Smooth muscle cell (in vitro differentiated cells): ENCODE results near the gene MUC15. TPM values are rescaled to one million over a fixed set of nuclear protein-coding genes. Genes with fewer than 3 reads are reported as not detected.

Source experiments
- DNase-seq: peaks from one replicate; lab custom pipeline; 2025; ENCODE audit not compliant: unreplicated experiment; lab: John Stamatoyannopoulos, UW
- H2AFZ ChIP-seq: fragments of 200-600 bp; sonication (generic); 2 replicates; pipeline ENCODE4 v1.6.0; 2016; ENCODE audit warnings: antibody characterized with exemption, low read depth, mild to moderate bottlenecking
- H3F3A ChIP-seq: fragments of 200-600 bp; sonication (generic); 2 replicates; pipeline ENCODE4 v1.6.0; 2017; ENCODE audit warnings: antibody characterized with exemption, low read depth
- H3K27ac ChIP-seq: fragments of 200-600 bp; sonication (generic); 2 replicates; pipeline ENCODE4 v1.5.1; 2016; ENCODE audit warnings: low read depth, mild to moderate bottlenecking
- H3K27me3 ChIP-seq: fragments of 200-600 bp; sonication (generic); 2 replicates; pipeline ENCODE4 v1.6.1; 2016; ENCODE audit warnings: low read depth, mild to moderate bottlenecking
- H3K36me3 ChIP-seq: fragments of 200-600 bp; sonication (generic); 2 replicates; pipeline ENCODE4 v1.5.1; 2016; ENCODE audit warnings: low read depth
- H3K4me1 ChIP-seq: fragments of 200-600 bp; sonication (generic); 2 replicates; pipeline ENCODE4 v1.5.1; 2016; ENCODE audit warnings: low read depth
- H3K4me2 ChIP-seq: fragments of 200-600 bp; sonication (generic); 2 replicates; pipeline ENCODE4 v1.6.0; 2016; ENCODE audit warnings: mild to moderate bottlenecking
- H3K4me3 ChIP-seq: fragments of 200-600 bp; sonication (generic); 2 replicates; pipeline ENCODE4 v1.5.1; 2016; ENCODE audit warnings: mild to moderate bottlenecking
- H3K79me2 ChIP-seq: fragments of 200-600 bp; sonication (generic); 2 replicates; pipeline ENCODE4 v1.6.0; 2016; ENCODE audit warnings: low read depth, mild to moderate bottlenecking
- H3K9ac ChIP-seq: fragments of 200-600 bp; sonication (generic); 2 replicates; pipeline ENCODE4 v1.6.0; 2016; ENCODE audit warnings: low read depth
- H3K9me3 ChIP-seq: fragments of 200-600 bp; sonication (generic); replicated peaks from 2 replicates; pipeline ENCODE4 v1.5.1; 2016; ENCODE audit warnings: low read depth
- H4K20me1 ChIP-seq: fragments of 200-600 bp; sonication (generic); 2 replicates; pipeline ENCODE4 v1.6.0; 2016; ENCODE audit warnings: low read depth
- CTCF ChIP-seq: fragments of 200-600 bp; sonication (generic); IDR thresholded peaks from 2 replicates; pipeline ENCODE4 v1.5.1; 2017; ENCODE audit warnings: borderline replicate concordance, mild to moderate bottlenecking, antibody characterized with exemption; ENCODE audit not compliant: insufficient read depth, poor library complexity, severe bottlenecking
- WGBS: methylation state at CpG from one replicate; pipeline ENCODE4 v1.1.7; 2016; ENCODE audit warnings: low lambda C conversion rate; 5-methylcytosine and 5-hydroxymethylcytosine counted together
- polyA plus RNA-seq: library from polyadenylated mRNA; unstranded; fragments of >200 nt; fragmentation: Nextera tagmentation; extraction: Ambion mirVana; gene quantifications from 2 replicates; pipeline ENCODE4 v1.2.1, GENCODE V29; 2016
- total RNA-seq: library from RNA; depleted of rRNA; stranded (reverse); fragments of >200 nt; gene quantifications from 2 replicates; pipeline ENCODE4 v1.2.3, GENCODE V29; 2014

MUC15 gene
- total and polyA plus RNA-seq, 2 experiments from 2014 or later, result 0.26 to 3.2 TPM

- 75% methylated on average over 2 of the region's 2 CpGs for WGBS
- H3K9ac ChIP-seq, result no peak overlapping the region
- no peak overlapping the region for H2AFZ ChIP-seq
- H3K4me2 ChIP-seq, result no peak overlapping the region
- H3F3A ChIP-seq, result no peaks in the 10 kb centered on the region
- TF ChIP-seq CTCF, result no peak
- no peaks in the 10 kb centered on the region for H3K4me1 ChIP-seq
- DNase-seq, result no peak
- H3K79me2 ChIP-seq, result no peaks in the 10 kb centered on the region
- H4K20me1 ChIP-seq, result no peaks in the 10 kb centered on the region
- no peak overlapping the region for H3K4me3 ChIP-seq
- no peaks in the 10 kb centered on the region for H3K9me3 ChIP-seq
- no peak overlapping the region for H3K27ac ChIP-seq
- H3K36me3 ChIP-seq, result no peaks in the 10 kb centered on the region
- no peaks in the 10 kb centered on the region for H3K27me3 ChIP-seq
These were observed 15.0 kb upstream of the MUC15 start for GRCh38 chr11:26587073-26587472.

GRCh38 chr11:26584818-26585217, 12.8 kb upstream of the MUC15 start:
- no peaks in the 10 kb centered on the region for H3K4me1 ChIP-seq
- no peaks in the 10 kb centered on the region for H3K79me2 ChIP-seq
- no peak for DNase-seq
- H4K20me1 ChIP-seq, result no peaks in the 10 kb centered on the region
- peak overlapping the region; percentile 39 for H3K27ac ChIP-seq
- no peaks in the 10 kb centered on the region for H3K9me3 ChIP-seq
- no peak for TF ChIP-seq CTCF
- H3F3A ChIP-seq, result no peaks in the 10 kb centered on the region
- no peak overlapping the region for H3K4me2 ChIP-seq
- H3K27me3 ChIP-seq, result no peaks in the 10 kb centered on the region
- no peak overlapping the region for H2AFZ ChIP-seq
- no peaks in the 10 kb centered on the region for H3K36me3 ChIP-seq
- no peak overlapping the region for H3K9ac ChIP-seq
- no peak overlapping the region for H3K4me3 ChIP-seq

GRCh38 chr11:26583550-26583949, 11.5 kb upstream of the MUC15 start:
- no peaks in the 10 kb centered on the region for H3F3A ChIP-seq
- no peak overlapping the region for H3K4me2 ChIP-seq
- no peaks in the 10 kb centered on the region for H3K27me3 ChIP-seq
- H3K4me1 ChIP-seq, result no peaks in the 10 kb centered on the region
- H3K4me3 ChIP-seq, result no peak overlapping the region
- no peaks in the 10 kb centered on the region for H4K20me1 ChIP-seq
- H3K36me3 ChIP-seq, result no peaks in the 10 kb centered on the region
- peak overlapping the region; percentile 46 for H3K27ac ChIP-seq
- H3K79me2 ChIP-seq, result no peaks in the 10 kb centered on the region
- no peak overlapping the region for H3K9ac ChIP-seq
- 81% methylated on average over 3 of the region's 3 CpGs for WGBS
- no peak for DNase-seq
- no peaks in the 10 kb centered on the region for H3K9me3 ChIP-seq
- TF ChIP-seq CTCF, result no peak
- H2AFZ ChIP-seq, result no peak overlapping the region

- Histone ChIP-seq H3K4me2 (no peak overlapping the region), H3K4me3 (no peak overlapping the region), H3F3A (no peaks in the 10 kb centered on the region), H3K27ac (no peak overlapping the region), H3K27me3 (no peaks in the 10 kb centered on the region), H4K20me1 (no peaks in the 10 kb centered on the region), H3K79me2 (no peaks in the 10 kb centered on the region), H3K36me3 (no peaks in the 10 kb centered on the region), H2AFZ (no peak overlapping the region), H3K9me3 (no peaks in the 10 kb centered on the region), H3K9ac (no peak overlapping the region), H3K4me1 (no peaks in the 10 kb centered on the region)
- WGBS, result 86% methylated on average over 3 of the region's 3 CpGs
- no peak for TF ChIP-seq CTCF
- DNase-seq, result no peak
These were observed 8.9 kb upstream of the MUC15 start for GRCh38 chr11:26580929-26581328.
